Prostate gland (tissue), 2 donors: Measurements from ENCODE around the gene BMP7. TPM values are rescaled to one million over a fixed set of nuclear protein-coding genes. Genes with fewer than 3 reads are reported as not detected.

Experiments used
- DNase-seq: peaks from one replicate; pipeline ENCODE4 v3.0.0-alpha.2; 2019; ENCODE audit warnings: low spot score
- H3K27ac ChIP-seq, 2 donors: fragments of 200-600 bp; sonication (generic); 2 replicates each; pipeline ENCODE4 v1.5.1; 2017 to 2019
- H3K27me3 ChIP-seq: fragments of 200-600 bp; sonication (generic); replicated peaks from 2 replicates; pipeline ENCODE4 v1.5.1; 2019; ENCODE audit not compliant: insufficient read depth
- H3K36me3 ChIP-seq, 2 donors: fragments of 200-600 bp; sonication (generic); 1 replicate in 1 of 2; 2 replicates in 1 of 2; pipeline versions ENCODE4 v1.5.1 to v1.8.1; 2017 to 2019
- H3K4me1 ChIP-seq: fragments of 200-600 bp; sonication (generic); replicated peaks from 2 replicates; pipeline ENCODE4 v1.5.1; 2019
- H3K4me3 ChIP-seq, 2 donors: fragments of 200-600 bp; sonication (generic); 2 replicates each; pipeline ENCODE4 v1.5.1; 2017 to 2019
- H3K9me3 ChIP-seq: fragments of 200-600 bp; sonication (generic); 2 replicates; pipeline ENCODE4 v1.5.1; 2017
- CTCF ChIP-seq, 4 experiments: fragments of 200-600 bp in 2 of 4; fragments of 450-650 bp in 2 of 4; sonication (generic) in 2 of 4; IDR thresholded peaks; 1 replicate in 3 of 4; 2 replicates in 1 of 4; pipeline ENCODE4 v1.5.1; 2016 to 2019; ENCODE audit warnings: antibody characterized with exemption in 4 of 4, mild to moderate bottlenecking in 2 of 4, moderate library complexity in 2 of 4
- POLR2A ChIP-seq: fragments of 450-650 bp; IDR thresholded peaks from one replicate; pipeline ENCODE4 v1.6.1; 2016; ENCODE audit warnings: antibody characterized with exemption, mild to moderate bottlenecking
- POLR2AphosphoS5 ChIP-seq: sonication (generic); formaldehyde crosslinking; IDR thresholded peaks from one replicate; pipeline ENCODE4 v1.6.1; 2017; ENCODE audit warnings: antibody characterized with exemption
- WGBS: methylation state at CpG from one replicate; pipeline ENCODE4 v1.1.5; 2018; 5-methylcytosine and 5-hydroxymethylcytosine counted together
- intact Hi-C: fragments of 100-400 bp; cut with DNase I; formaldehyde crosslinking; loops from one replicate; pipeline ENCODE4 v1.14.2; 2022
- total RNA-seq, 2 donors: library from RNA; depleted of rRNA; stranded (reverse); fragments of >200 nt; gene quantifications; one replicate each; pipeline ENCODE4 v1.1.0, GENCODE V29; 2016

The BMP7 gene
- total RNA-seq, 2 donors from 2014 or later, result 10.5 to 16.8 TPM

- H3K36me3 ChIP-seq, result no peaks in the 10 kb centered on the region
- no peak for TF ChIP-seq CTCF (IDR thresholded peaks at IDR 0.05)
- TF ChIP-seq POLR2AphosphoS5, result no peak
- no peak for TF ChIP-seq POLR2A
- H3K4me3 ChIP-seq, result no peak overlapping the region
- H3K4me1 ChIP-seq, result no peaks in the 10 kb centered on the region
- H3K27me3 ChIP-seq, result no peaks in the 10 kb centered on the region
- no peak for DNase-seq
- H3K9me3 ChIP-seq, result no peaks in the 10 kb centered on the region
- H3K27ac ChIP-seq, result no peak overlapping the region
- 100% methylated on average over 2 of the region's 2 CpGs for WGBS
- intact Hi-C loops, result no loop called here
Observed at GRCh38 chr20:57146155-57146554, 120.3 kb downstream of the BMP7 start.

- DNase-seq, result no peak
- H3K9me3 ChIP-seq, result no peaks in the 10 kb centered on the region
- 91% methylated on average over 8 of the region's 8 CpGs for WGBS
- TF ChIP-seq CTCF (IDR thresholded peaks at IDR 0.05), result no peak
- TF ChIP-seq POLR2A, result no peak
- TF ChIP-seq POLR2AphosphoS5, result no peak
- H3K4me3 ChIP-seq, result no peak overlapping the region
- H3K4me1 ChIP-seq, result no peaks in the 10 kb centered on the region
- no peaks in the 10 kb centered on the region for H3K36me3 ChIP-seq
- H3K27me3 ChIP-seq, result no peaks in the 10 kb centered on the region
- intact Hi-C loops, result no loop called here
- no peak overlapping the region for H3K27ac ChIP-seq
Observed at GRCh38 chr20:57145089-57145631, 121.3 kb downstream of the BMP7 start.

GRCh38 chr20:57143173-57143572 lies 123.3 kb downstream of the BMP7 start:
- no peak for DNase-seq
- intact Hi-C loops, result no loop called here
- TF ChIP-seq CTCF (IDR thresholded peaks at IDR 0.05) (no peak), POLR2A (no peak), POLR2AphosphoS5 (no peak)
- H3K4me3 ChIP-seq, result no peak overlapping the region
- 78% methylated on average over 9 of the region's 9 CpGs for WGBS
- no peak overlapping the region for H3K27ac ChIP-seq
- no peaks in the 10 kb centered on the region for H3K27me3 ChIP-seq
- no peaks in the 10 kb centered on the region for H3K36me3 ChIP-seq
- H3K4me1 ChIP-seq, result no peaks in the 10 kb centered on the region
- H3K9me3 ChIP-seq, result no peaks in the 10 kb centered on the region

- intact Hi-C loops, result no loop called here
- WGBS, result 56% methylated on average over 12 of the region's 12 CpGs
- H3K4me1 ChIP-seq, result no peaks in the 10 kb centered on the region
Observed at GRCh38 chr20:57142667-57143066, 123.8 kb downstream of the BMP7 start.

More at GRCh38 chr20:57142667-57143066, 123.8 kb downstream of the BMP7 start:
- DNase-seq, result no peak
- Histone ChIP-seq H3K27ac (no peak overlapping the region), H3K4me3 (no peak overlapping the region), H3K27me3 (no peaks in the 10 kb centered on the region), H3K36me3 (no peaks in the 10 kb centered on the region), H3K9me3 (no peaks in the 10 kb centered on the region)
- no peak for TF ChIP-seq CTCF (IDR thresholded peaks at IDR 0.05)
- TF ChIP-seq POLR2A, result no peak
- TF ChIP-seq POLR2AphosphoS5, result no peak
